ENCODE data around the gene EPB41L2. TPM values are rescaled to one million over a fixed set of nuclear protein-coding genes. Genes with fewer than 3 reads are reported as not detected.

Gene EPB41L2
- total RNA-seq, 1 experiment from 2014 or later, result 74.8 TPM

- H3K9me2 ChIP-seq (ENCODE audit: insufficient read depth), result no peaks in the 10 kb centered on the region
- H3K36me3 ChIP-seq (ENCODE audit: control insufficient read depth in 1 of 2, insufficient read depth in 2 of 2, low read length in 2 of 2), result no peaks in the 10 kb centered on the region
- no peak for TF ChIP-seq SIN3A (IDR thresholded peaks at IDR 0.05; ENCODE audit: low read depth)
- TF ChIP-seq ELF1 (IDR thresholded peaks at IDR 0.05; ENCODE audit: borderline replicate concordance, low read depth), result no peak
- H3K4me3 ChIP-seq (replicated peaks in 1 of 2; ENCODE audit: low read depth in 1 of 2, low read length in 2 of 2), result no peak within 1 kb of the TSS
- no peaks in the 10 kb centered on the region for H3K79me2 ChIP-seq (ENCODE audit: insufficient read depth, low read length)
- H3K4me1 ChIP-seq (ENCODE audit: control insufficient read depth in 1 of 2, insufficient read depth in 2 of 2, low read length in 2 of 2), result no peaks in the 10 kb centered on the region
- no peaks in the 10 kb centered on the region for H3K9me3 ChIP-seq (ENCODE audit: control insufficient read depth in 1 of 2, insufficient read depth in 1 of 2, low read depth in 1 of 2, low read length in 2 of 2)
- ATAC-seq (no peak), DNase-seq (ENCODE audit: low read depth, low spot score) (no peak)
- ChIA-PET POLR2A (no interaction called here), CTCF (no interaction called here), RAD21 (ENCODE audit: low non-redundant PET in 1 of 2, low total read pairs in 2 of 2, uncharacterized antibody in 2 of 2, unreplicated experiment in 2 of 2) (no interaction called here)
- intact Hi-C loops (cut with micrococcal nuclease), result no loop called here
- H4K20me1 ChIP-seq (ENCODE audit: insufficient read depth), result no peaks in the 10 kb centered on the region
- H3K27me3 ChIP-seq (ENCODE audit: insufficient read depth, low read length), result no peaks in the 10 kb centered on the region
- H3K9ac ChIP-seq (ENCODE audit: low read length), result no peak within 1 kb of the TSS
- no peak within 1 kb of the TSS for H3K27ac ChIP-seq (ENCODE audit: low read depth, low read length)
- H3K4me2 ChIP-seq (ENCODE audit: low read length), result no peak within 1 kb of the TSS
- H2AFZ ChIP-seq (ENCODE audit: low read depth, low read length, poor library complexity, severe bottlenecking), result no peak within 1 kb of the TSS
- BruUV-seq (replicated peaks), result no TSS peak
Observed at GRCh38 chr6:130827247-130828149, 235.5 kb downstream of the EPB41L2 start, which contains the start of gene SMLR1. SMLR1 (plus strand) TSS chr6:130827406; CDS start chr6:130827414, 8 bp downstream.

- intact Hi-C loops (cut with micrococcal nuclease), result no loop called here
- BruUV-seq (replicated peaks), result no TSS peak
- Histone ChIP-seq H3K27me3 (ENCODE audit: insufficient read depth, low read length) (no peaks in the 10 kb centered on the region), H3K27ac (ENCODE audit: low read depth, low read length) (no peak overlapping the region), H3K9me3 (ENCODE audit: control insufficient read depth in 1 of 2, insufficient read depth in 1 of 2, low read depth in 1 of 2, low read length in 2 of 2) (no peaks in the 10 kb centered on the region), H3K4me2 (ENCODE audit: low read length) (no peak overlapping the region), H3K36me3 (ENCODE audit: control insufficient read depth in 1 of 2, insufficient read depth in 2 of 2, low read length in 2 of 2) (no peaks in the 10 kb centered on the region), H3K9ac (ENCODE audit: low read length) (no peak overlapping the region), H2AFZ (ENCODE audit: low read depth, low read length, poor library complexity, severe bottlenecking) (no peak overlapping the region), H3K79me2 (ENCODE audit: insufficient read depth, low read length) (no peaks in the 10 kb centered on the region), H3K9me2 (ENCODE audit: insufficient read depth) (no peaks in the 10 kb centered on the region), H3K4me3 (replicated peaks in 1 of 2; ENCODE audit: low read depth in 1 of 2, low read length in 2 of 2) (no peak overlapping the region), H4K20me1 (ENCODE audit: insufficient read depth) (no peaks in the 10 kb centered on the region), H3K4me1 (ENCODE audit: control insufficient read depth in 1 of 2, insufficient read depth in 2 of 2, low read length in 2 of 2) (no peaks in the 10 kb centered on the region)
- POLR2A ChIA-PET, result no interaction called here
- ATAC-seq (no peak), DNase-seq (ENCODE audit: low read depth, low spot score) (no peak)
- CTCF ChIA-PET, result no interaction called here
- RAD21 ChIA-PET (ENCODE audit: low non-redundant PET in 1 of 2, low total read pairs in 2 of 2, uncharacterized antibody in 2 of 2, unreplicated experiment in 2 of 2), result no interaction called here
- no peak for TF ChIP-seq ZBTB33 (IDR thresholded peaks at IDR 0.05; ENCODE audit: extremely low read depth, insufficient replicate concordance, low read length)
- TF ChIP-seq YY1 (IDR thresholded peaks at IDR 0.05; ENCODE audit: extremely low read depth, insufficient replicate concordance, low read depth, low read length), result no peak
- TF ChIP-seq CEBPB (IDR thresholded peaks at IDR 0.05; ENCODE audit: low read depth), result no peak
- TF ChIP-seq ELF1 (IDR thresholded peaks at IDR 0.05; ENCODE audit: borderline replicate concordance, low read depth), result no peak
- TF ChIP-seq, protein P1, sequence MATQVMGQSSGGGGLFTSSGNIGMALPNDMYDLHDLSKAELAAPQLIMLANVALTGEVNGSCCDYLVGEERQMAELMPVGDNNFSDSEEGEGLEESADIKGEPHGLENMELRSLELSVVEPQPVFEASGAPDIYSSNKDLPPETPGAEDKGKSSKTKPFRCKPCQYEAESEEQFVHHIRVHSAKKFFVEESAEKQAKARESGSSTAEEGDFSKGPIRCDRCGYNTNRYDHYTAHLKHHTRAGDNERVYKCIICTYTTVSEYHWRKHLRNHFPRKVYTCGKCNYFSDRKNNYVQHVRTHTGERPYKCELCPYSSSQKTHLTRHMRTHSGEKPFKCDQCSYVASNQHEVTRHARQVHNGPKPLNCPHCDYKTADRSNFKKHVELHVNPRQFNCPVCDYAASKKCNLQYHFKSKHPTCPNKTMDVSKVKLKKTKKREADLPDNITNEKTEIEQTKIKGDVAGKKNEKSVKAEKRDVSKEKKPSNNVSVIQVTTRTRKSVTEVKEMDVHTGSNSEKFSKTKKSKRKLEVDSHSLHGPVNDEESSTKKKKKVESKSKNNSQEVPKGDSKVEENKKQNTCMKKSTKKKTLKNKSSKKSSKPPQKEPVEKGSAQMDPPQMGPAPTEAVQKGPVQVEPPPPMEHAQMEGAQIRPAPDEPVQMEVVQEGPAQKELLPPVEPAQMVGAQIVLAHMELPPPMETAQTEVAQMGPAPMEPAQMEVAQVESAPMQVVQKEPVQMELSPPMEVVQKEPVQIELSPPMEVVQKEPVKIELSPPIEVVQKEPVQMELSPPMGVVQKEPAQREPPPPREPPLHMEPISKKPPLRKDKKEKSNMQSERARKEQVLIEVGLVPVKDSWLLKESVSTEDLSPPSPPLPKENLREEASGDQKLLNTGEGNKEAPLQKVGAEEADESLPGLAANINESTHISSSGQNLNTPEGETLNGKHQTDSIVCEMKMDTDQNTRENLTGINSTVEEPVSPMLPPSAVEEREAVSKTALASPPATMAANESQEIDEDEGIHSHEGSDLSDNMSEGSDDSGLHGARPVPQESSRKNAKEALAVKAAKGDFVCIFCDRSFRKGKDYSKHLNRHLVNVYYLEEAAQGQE (IDR thresholded peaks at IDR 0.05; ENCODE audit: low read depth), result no peak
- no peak for TF ChIP-seq ZNF274 (IDR thresholded peaks at IDR 0.05; ENCODE audit: low read depth, low read length)
- TF ChIP-seq RAD21 (IDR thresholded peaks at IDR 0.05; ENCODE audit: low read depth), result no peak
- TF ChIP-seq JUND (IDR thresholded peaks at IDR 0.05), result no peak
- TF ChIP-seq, protein P2, sequence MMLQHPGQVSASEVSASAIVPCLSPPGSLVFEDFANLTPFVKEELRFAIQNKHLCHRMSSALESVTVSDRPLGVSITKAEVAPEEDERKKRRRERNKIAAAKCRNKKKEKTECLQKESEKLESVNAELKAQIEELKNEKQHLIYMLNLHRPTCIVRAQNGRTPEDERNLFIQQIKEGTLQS (IDR thresholded peaks at IDR 0.05), result no peak
- no peak for TF ChIP-seq SIN3A (IDR thresholded peaks at IDR 0.05; ENCODE audit: low read depth)
- no peak for TF ChIP-seq EZH2 (IDR thresholded peaks at IDR 0.05)
Observed at GRCh38 chr6:130826442-130827246, 236.4 kb downstream of the EPB41L2 start.
